Neural progenitor cell (in vitro differentiated cells): ENCODE measurements around the gene MARCO. TPM values are rescaled to one million over a fixed set of nuclear protein-coding genes. Genes with fewer than 3 reads are reported as not detected.

ENCODE experiments used
- DNase-seq: peaks from one replicate; pipeline ENCODE4 v3.0.0-alpha.2; 2016; ENCODE audit warnings: low spot score
- H2AFZ ChIP-seq: fragments of 200-600 bp; sonication (generic); replicated peaks from 2 replicates; pipeline ENCODE4 v1.6.1; 2016; ENCODE audit warnings: antibody characterized with exemption
- H3F3A ChIP-seq: fragments of 200-600 bp; sonication (generic); 2 replicates; pipeline ENCODE4 v1.6.1; 2016; ENCODE audit warnings: antibody characterized with exemption, low read depth
- H3K27ac ChIP-seq: fragments of 200-600 bp; sonication (generic); 2 replicates; pipeline ENCODE4 v1.5.1; 2016; ENCODE audit warnings: mild to moderate bottlenecking
- H3K27me3 ChIP-seq: fragments of 200-600 bp; sonication (generic); 2 replicates; pipeline ENCODE4 v1.6.1; 2016; ENCODE audit warnings: mild to moderate bottlenecking, moderate library complexity
- H3K36me3 ChIP-seq: fragments of 200-600 bp; sonication (generic); 2 replicates; pipeline ENCODE4 v1.5.1; 2016
- H3K4me1 ChIP-seq: fragments of 200-600 bp; sonication (generic); 2 replicates; pipeline ENCODE4 v1.6.1; 2016; ENCODE audit warnings: mixed run types
- H3K4me2 ChIP-seq: fragments of 200-600 bp; sonication (generic); 2 replicates; pipeline ENCODE4 v1.6.1; 2016
- H3K4me3 ChIP-seq: fragments of 200-600 bp; sonication (generic); 2 replicates; pipeline ENCODE4 v1.5.1; 2016
- H3K79me2 ChIP-seq: fragments of 200-600 bp; sonication (generic); 2 replicates; pipeline ENCODE4 v1.6.1; 2016; ENCODE audit warnings: low read depth
- H3K9ac ChIP-seq: fragments of 200-600 bp; sonication (generic); 2 replicates; pipeline ENCODE4 v1.6.1; 2016
- H3K9me3 ChIP-seq: fragments of 200-600 bp; sonication (generic); 2 replicates; pipeline ENCODE4 v1.5.1; 2016; ENCODE audit warnings: low read depth
- H4K20me1 ChIP-seq: fragments of 200-600 bp; sonication (generic); 2 replicates; pipeline ENCODE4 v1.6.1; 2016; ENCODE audit warnings: low read depth
- H3K27ac Mint-ChIP-seq: 3 replicates; pipeline ENCODE4 v1.8.0; 2021; ENCODE audit warnings: mixed read lengths
- H3K27me3 Mint-ChIP-seq: 2 replicates; pipeline ENCODE4 v1.8.0; 2022; ENCODE audit warnings: low read depth, mild to moderate bottlenecking, inconsistent platforms, moderate library complexity, mixed read lengths; ENCODE audit not compliant: insufficient read depth
- H3K36me3 Mint-ChIP-seq: 3 replicates; pipeline ENCODE4 v1.8.0; 2021; ENCODE audit warnings: mixed read lengths
- H3K4me1 Mint-ChIP-seq: 3 replicates; pipeline ENCODE4 v1.8.0; 2021; ENCODE audit warnings: mixed read lengths
- H3K4me3 Mint-ChIP-seq: 3 replicates; pipeline ENCODE4 v1.8.0; 2021; ENCODE audit warnings: mild to moderate bottlenecking, moderate library complexity, mixed read lengths
- H3K9me3 Mint-ChIP-seq: 3 replicates; pipeline ENCODE4 v1.8.0; 2020; ENCODE audit warnings: mixed read lengths
- EZH2 ChIP-seq: fragments of 200-600 bp; sonication (generic); IDR thresholded peaks from 2 replicates; pipeline ENCODE4 v1.6.1; 2017; ENCODE audit warnings: antibody characterized with exemption, mild to moderate bottlenecking, moderate library complexity
- EZH2phosphoT487 ChIP-seq: fragments of 200-600 bp; sonication (generic); IDR thresholded peaks from 2 replicates; pipeline ENCODE4 v1.6.1; 2017; ENCODE audit warnings: antibody characterized with exemption
- total RNA-seq: library from RNA; depleted of rRNA; stranded (reverse); fragments of >200 nt; gene quantifications from 2 replicates; pipeline ENCODE4 v1.2.3, GENCODE V29; 2015; ENCODE audit warnings: low replicate concordance
- TF ChIP-seq, protein P1 (sequence below): fragments of 200-600 bp; sonication (generic); IDR thresholded peaks from 2 replicates; pipeline ENCODE4 v1.5.1; 2017; ENCODE audit warnings: antibody characterized with exemption, mild to moderate bottlenecking

Gene MARCO
- total RNA-seq, 1 donor from 2014 or later, result not detected

DNA sequence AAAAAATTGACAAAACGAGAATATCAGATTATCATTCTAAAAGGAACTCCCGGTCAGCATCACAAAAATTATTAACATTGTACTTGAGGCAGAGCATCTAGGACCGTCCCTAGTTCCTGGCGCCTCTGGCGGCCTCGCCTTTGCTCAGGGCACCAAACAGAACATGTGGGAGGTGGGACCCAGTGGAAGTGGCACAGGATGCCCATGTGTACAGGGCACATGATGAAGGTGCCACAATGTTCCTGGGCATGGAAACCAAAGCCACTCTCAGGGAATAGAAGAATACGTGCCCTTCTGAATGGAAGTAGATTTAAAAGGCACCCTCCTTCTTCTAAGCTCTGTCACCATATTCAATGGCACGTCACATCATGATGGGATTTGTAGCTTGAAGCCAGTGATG lies 30.1 kb upstream of the MARCO start:
- H3K27me3 Mint-ChIP-seq, result peaks cover 2% of the 10 kb centered on the region
- Histone ChIP-seq H3K27ac (no peak overlapping the region), H3K36me3 (no peaks in the 10 kb centered on the region), H3K27me3 (no peaks in the 10 kb centered on the region), H3K4me3 (no peak overlapping the region), H3K9ac (no peak overlapping the region), H3K79me2 (no peaks in the 10 kb centered on the region), H2AFZ (no peak overlapping the region), H3F3A (no peaks in the 10 kb centered on the region), H3K4me1 (no peaks in the 10 kb centered on the region), H3K9me3 (no peaks in the 10 kb centered on the region), H3K4me2 (no peak overlapping the region), H4K20me1 (no peaks in the 10 kb centered on the region)
- TF ChIP-seq, protein P1, sequence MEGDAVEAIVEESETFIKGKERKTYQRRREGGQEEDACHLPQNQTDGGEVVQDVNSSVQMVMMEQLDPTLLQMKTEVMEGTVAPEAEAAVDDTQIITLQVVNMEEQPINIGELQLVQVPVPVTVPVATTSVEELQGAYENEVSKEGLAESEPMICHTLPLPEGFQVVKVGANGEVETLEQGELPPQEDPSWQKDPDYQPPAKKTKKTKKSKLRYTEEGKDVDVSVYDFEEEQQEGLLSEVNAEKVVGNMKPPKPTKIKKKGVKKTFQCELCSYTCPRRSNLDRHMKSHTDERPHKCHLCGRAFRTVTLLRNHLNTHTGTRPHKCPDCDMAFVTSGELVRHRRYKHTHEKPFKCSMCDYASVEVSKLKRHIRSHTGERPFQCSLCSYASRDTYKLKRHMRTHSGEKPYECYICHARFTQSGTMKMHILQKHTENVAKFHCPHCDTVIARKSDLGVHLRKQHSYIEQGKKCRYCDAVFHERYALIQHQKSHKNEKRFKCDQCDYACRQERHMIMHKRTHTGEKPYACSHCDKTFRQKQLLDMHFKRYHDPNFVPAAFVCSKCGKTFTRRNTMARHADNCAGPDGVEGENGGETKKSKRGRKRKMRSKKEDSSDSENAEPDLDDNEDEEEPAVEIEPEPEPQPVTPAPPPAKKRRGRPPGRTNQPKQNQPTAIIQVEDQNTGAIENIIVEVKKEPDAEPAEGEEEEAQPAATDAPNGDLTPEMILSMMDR, result no peak
- no peak for TF ChIP-seq EZH2
- no peaks in the 10 kb centered on the region for H3K9me3 Mint-ChIP-seq
- no peaks in the 10 kb centered on the region for H3K36me3 Mint-ChIP-seq
- no peak overlapping the region for H3K4me3 Mint-ChIP-seq
- no peaks in the 10 kb centered on the region for H3K4me1 Mint-ChIP-seq
- DNase-seq, result no peak
- H3K27ac Mint-ChIP-seq, result no peak overlapping the region

DNA sequence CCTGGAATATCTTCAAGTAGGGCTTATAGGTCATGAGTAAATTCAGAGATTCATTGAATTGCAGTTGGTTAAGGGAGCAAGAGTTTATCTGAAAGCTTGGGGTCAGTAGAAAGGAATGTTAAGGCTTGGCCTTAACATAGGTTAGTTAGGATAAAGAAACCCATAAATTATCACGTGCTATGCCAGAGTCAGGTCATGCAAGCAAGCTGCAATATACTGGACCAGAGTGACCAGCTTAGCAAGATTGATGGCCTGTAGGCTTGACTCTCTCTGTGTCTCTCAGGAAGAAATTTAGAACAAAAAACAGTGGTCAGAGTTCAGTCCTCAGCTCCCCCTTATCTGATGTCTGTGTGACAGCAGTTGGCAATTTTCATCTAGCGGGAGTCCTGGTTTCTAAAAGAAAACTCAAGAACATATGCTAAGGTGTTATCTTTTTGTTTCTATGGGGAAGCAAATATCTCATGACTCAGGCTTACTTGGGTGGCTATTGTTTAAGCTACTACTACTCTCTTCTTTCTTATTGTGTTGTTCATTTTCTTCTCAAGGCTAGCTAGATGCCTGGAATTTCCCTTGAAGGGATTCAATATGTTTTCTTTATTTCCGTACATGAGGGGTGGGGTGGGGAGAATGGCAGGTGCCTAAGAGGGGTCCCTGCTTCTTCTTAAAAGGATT lies 28.7 kb upstream of the MARCO start:
- no peak overlapping the region for H3K27ac ChIP-seq
- Mint-ChIP-seq H3K4me1 (no peaks in the 10 kb centered on the region), H3K27ac (no peak overlapping the region), H3K36me3 (no peaks in the 10 kb centered on the region), H3K4me3 (no peak overlapping the region), H3K27me3 (peaks cover 2% of the 10 kb centered on the region), H3K9me3 (no peaks in the 10 kb centered on the region)
- H3F3A ChIP-seq, result no peaks in the 10 kb centered on the region
- H3K4me2 ChIP-seq, result no peak overlapping the region
- no peak overlapping the region for H3K4me3 ChIP-seq
- no peaks in the 10 kb centered on the region for H3K36me3 ChIP-seq
- TF ChIP-seq EZH2phosphoT487 (no peak), EZH2 (no peak)
- TF ChIP-seq, protein P1, result no peak
- no peaks in the 10 kb centered on the region for H3K27me3 ChIP-seq
- no peak for DNase-seq
- H3K4me1 ChIP-seq, result no peaks in the 10 kb centered on the region
- H3K79me2 ChIP-seq, result no peaks in the 10 kb centered on the region
- no peak overlapping the region for H2AFZ ChIP-seq
- H3K9ac ChIP-seq, result no peak overlapping the region
- H4K20me1 ChIP-seq, result no peaks in the 10 kb centered on the region
- no peaks in the 10 kb centered on the region for H3K9me3 ChIP-seq

DNA sequence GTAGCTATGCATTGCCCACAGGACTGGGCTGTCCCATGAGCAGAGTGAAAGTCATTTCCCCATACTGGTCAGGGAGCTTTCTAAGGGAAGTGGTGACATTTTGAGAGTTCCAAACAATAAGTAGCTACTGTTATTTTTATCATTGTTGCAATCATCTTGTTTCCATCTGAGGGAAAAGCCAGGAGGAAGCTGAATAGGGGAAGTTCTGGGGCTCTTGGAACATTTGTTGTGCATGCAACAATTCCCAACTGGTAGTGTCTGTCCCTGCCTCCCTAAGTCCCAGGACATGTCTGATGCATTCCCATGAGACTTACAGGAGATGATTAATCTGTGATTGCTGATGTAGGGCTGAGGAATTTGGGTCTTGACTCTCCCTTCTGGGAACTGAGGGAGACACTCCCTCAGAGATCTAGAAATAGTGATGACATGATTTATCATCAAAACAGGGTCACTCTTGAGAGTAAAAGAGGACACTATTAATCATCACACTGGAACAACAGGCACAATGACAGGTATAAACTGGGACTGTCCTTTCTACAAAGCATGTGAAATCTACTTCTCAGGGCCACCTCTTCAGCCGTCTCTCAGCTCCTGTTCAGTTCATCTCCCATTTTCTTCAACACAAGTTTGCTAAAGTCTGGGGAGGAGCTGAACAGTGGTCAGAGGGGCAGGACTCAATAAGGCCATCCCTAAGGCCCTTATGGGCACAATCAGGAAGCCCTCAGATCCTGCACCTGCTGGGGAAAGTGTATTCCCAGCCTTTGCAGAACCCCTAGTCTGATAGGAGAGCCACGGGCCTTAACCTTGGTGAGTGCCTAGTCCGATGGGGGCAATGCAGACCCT lies 28.0 kb upstream of the MARCO start:
- H3K27ac Mint-ChIP-seq, result no peak overlapping the region
- Histone ChIP-seq H3K79me2 (no peaks in the 10 kb centered on the region), H3K36me3 (no peaks in the 10 kb centered on the region), H3K4me1 (no peaks in the 10 kb centered on the region), H3K27ac (no peak overlapping the region), H3K9ac (no peak overlapping the region), H3K9me3 (no peaks in the 10 kb centered on the region), H2AFZ (no peak overlapping the region), H3K27me3 (no peaks in the 10 kb centered on the region), H3F3A (no peaks in the 10 kb centered on the region), H4K20me1 (no peaks in the 10 kb centered on the region), H3K4me2 (no peak overlapping the region), H3K4me3 (no peak overlapping the region)
- no peaks in the 10 kb centered on the region for H3K4me1 Mint-ChIP-seq
- no peak for TF ChIP-seq EZH2
- no peak for TF ChIP-seq EZH2phosphoT487
- TF ChIP-seq, protein P1, result no peak
- H3K36me3 Mint-ChIP-seq, result no peaks in the 10 kb centered on the region
- no peak for DNase-seq
- H3K27me3 Mint-ChIP-seq, result peaks cover 2% of the 10 kb centered on the region
- H3K9me3 Mint-ChIP-seq, result no peaks in the 10 kb centered on the region
- no peak overlapping the region for H3K4me3 Mint-ChIP-seq
